NCI-H748 treated with DMSO at 0.1 percent for 48 hours (cell line): ENCODE results near the gene PTPN20.
"Not testable (repeated sequence)": the region's sequence is repeated elsewhere in the genome, so short reads cannot be mapped to it uniquely, and the experiment has no call there.

Source experiments
- DNase-seq: peaks from one replicate; lab custom pipeline; 2025; lab: John Stamatoyannopoulos, UW

Gene PTPN20

DNA sequence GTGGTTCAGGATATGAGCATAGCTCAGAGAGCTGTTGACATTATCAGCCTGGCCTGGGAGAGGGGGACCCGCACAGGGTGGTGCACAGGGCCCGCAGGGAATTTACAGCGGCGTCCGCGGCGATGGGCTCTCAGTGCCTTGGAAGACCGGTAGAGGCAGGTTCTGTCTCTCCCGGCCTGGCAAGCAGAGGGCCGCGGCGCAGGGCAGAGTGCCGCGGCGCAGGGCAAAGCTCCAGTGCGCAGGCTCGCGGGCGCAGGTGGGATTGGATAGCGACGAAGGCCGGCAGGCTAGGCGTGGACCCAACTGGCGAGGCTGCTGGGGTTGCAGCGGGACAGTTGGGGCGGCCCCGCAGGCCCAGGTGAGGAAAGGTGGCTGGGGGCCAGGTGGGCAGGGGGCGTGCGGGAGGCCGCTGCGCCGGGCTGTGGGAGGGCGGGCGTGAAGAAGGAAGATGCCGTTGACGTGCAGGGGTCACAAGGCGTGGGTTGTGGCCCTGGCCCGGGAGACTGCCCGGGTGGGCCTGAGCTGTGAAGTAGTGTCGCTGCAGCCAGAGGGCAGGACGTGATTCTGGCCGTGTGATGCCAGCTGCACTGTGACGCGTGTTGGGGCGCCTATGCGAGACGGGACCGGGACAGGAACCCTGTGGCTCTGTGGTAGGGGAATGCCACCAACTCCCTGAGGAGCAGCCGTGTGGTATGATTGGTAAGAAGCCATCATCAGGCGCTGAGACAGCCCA, at the start of gene PTPN20:
TSS of gene PTPN20 (plus strand) at position 285 of the 733 bp plus-strand sequence. CDS start 21,072 bp downstream, outside the sequence.
- DNase-seq, result not testable (repeated sequence)

- DNase-seq, result not testable (repeated sequence)
Measured at GRCh38 chr10:46869716-46870115, 41.5 kb upstream of the PTPN20 start.

- DNase-seq, result not testable (repeated sequence)
Measured at GRCh38 chr10:46871583-46871982, 39.6 kb upstream of the PTPN20 start.

- DNase-seq, result not testable (repeated sequence)
Measured at GRCh38 chr10:46875304-46875703, 35.9 kb upstream of the PTPN20 start.

DNA sequence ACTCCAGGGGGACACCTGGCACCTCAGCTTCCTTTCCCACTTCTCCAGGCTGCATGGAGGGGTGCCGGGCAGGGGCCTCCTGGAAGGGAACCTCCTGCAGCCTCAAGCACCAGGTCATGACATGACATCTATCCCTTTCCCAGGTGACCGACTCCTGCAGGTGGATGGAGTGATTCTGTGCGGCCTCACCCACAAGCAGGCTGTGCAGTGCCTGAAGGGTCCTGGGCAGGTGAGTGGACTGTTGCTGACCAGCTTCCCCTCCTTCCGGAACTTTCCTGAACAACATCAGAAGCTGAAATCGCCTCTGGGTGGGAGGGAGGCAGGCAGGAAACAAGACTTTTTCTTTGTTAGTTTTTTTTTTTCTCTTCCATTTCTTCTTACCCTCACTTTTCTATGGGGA, 34.5 kb upstream of the PTPN20 start:
- not testable (repeated sequence) for DNase-seq

DNA sequence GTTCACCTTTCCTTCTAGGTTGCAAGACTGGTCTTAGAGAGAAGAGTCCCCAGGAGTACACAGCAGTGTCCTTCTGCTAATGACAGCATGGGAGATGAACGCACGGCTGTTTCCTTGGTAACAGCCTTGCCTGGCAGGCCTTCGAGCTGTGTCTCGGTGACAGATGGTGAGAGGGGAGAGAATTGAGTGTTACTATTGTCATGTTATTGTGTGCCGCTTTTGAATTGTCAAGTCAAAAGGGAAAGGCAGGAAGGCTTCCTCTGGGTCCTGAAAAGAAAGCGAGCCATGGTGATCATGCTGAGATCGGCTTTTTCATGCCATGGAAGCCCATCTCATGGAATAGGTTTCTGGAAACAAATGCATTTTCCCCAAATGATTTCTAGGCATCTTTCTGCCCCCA, 32.5 kb upstream of the PTPN20 start:
- DNase-seq, result peak; percentile 21

DNA sequence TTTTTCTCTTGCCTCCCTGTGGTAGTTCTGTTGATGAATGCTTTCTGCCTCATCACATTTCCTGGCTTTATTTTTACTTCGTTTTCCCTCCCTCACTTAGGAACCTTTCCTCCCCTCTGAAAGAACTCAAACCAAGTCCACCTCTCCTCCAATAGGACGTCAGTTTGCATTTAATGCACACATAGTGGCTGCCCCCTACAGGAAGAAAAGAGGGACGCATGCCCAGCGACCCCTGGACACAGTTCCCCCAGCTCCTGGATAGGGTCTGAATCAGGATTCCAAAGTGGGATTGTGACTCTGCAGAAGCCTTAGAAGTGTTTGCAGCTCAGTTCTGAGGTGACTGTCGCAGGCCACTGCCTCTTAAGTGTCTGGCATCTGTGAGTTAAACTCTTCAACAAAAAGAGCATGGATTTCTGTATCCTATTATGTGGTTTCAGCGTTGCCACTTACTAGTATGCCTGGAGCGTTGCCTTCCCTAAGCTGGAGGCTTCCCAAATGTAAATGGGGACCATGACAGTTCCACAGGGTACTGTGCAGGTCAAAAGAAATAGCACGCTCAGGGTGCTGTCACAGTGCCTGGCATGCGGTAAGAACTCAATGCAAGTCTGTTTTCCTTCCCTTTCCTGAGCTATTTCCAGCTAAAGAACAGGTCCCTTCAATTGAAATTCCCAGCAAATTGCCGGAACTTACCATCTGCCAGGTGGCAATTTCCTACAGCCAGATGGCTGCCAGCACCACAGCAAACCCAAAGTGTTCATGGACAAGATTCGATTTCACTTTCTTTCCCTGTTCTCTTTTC, 20.2 kb upstream of the PTPN20 start:
- not testable (repeated sequence) for DNase-seq

DNA sequence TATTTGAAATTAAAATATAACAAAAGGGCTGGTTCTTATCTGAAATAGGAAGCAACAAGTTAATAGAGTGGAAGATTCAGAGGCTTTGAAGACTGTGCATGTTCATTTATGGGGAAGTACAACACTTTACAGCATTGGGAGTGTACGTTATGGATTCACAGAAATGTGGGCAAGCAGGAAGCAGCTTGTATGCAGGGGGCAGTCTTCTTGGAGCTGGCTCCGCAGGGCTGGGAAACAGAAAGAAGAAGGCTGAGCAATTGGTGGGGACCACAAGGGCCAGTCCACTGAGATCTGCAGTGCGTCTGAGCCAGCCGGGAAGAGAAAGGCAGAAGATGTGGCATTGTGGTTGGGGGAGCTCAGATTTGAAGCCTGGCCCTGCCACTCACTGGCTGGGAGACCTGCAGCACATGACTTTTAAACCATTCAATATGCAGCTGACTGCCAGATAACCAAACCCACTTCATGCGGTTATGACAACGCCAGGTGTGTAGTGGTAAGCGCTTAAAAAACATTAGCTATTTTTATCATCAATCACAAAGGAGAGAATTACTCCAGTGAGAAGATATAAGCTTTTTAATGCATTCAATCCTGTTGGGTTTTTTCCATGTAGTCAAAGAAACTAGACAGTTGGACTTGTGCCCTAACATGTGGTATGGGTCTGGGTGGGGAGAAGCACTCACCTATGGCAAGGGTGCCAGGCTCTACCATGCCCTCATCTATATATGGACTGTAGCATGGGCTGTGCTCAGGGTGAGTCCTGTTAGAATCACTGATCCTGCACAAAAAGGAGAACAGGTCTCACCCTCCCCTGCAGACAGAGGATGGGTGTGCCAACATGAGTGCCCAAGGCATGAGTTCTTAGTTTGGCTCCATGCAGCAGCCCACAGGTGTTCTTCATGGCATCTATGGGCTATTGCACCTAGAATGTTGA, 14.2 kb upstream of the PTPN20 start:
- DNase-seq, result not testable (repeated sequence)

- not testable (repeated sequence) for DNase-seq
Measured at GRCh38 chr10:46901247-46901646, 10.0 kb upstream of the PTPN20 start.

GRCh38 chr10:46903874-46904273, 7.4 kb upstream of the PTPN20 start:
- DNase-seq, result not testable (repeated sequence)

DNA sequence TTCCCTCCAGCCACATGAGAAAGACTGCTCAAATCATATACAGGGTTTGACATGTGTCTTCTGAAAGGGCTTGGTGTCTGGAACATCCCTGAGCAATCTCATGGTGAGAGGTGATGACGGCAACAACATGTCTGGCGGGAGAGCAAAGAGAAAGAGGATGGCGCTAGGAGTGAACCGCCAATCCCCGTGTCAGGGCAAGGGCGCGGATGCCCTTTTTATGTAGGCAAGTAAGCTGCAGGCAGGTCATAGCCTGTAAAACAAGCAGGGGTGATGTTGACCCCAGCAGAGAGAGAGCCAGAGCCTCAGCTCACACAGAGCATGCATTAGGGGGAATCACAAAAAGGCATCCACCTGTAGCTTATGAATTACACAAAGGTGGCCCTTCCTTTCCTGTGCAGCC, 4.9 kb upstream of the PTPN20 start:
- not testable (repeated sequence) for DNase-seq

DNA sequence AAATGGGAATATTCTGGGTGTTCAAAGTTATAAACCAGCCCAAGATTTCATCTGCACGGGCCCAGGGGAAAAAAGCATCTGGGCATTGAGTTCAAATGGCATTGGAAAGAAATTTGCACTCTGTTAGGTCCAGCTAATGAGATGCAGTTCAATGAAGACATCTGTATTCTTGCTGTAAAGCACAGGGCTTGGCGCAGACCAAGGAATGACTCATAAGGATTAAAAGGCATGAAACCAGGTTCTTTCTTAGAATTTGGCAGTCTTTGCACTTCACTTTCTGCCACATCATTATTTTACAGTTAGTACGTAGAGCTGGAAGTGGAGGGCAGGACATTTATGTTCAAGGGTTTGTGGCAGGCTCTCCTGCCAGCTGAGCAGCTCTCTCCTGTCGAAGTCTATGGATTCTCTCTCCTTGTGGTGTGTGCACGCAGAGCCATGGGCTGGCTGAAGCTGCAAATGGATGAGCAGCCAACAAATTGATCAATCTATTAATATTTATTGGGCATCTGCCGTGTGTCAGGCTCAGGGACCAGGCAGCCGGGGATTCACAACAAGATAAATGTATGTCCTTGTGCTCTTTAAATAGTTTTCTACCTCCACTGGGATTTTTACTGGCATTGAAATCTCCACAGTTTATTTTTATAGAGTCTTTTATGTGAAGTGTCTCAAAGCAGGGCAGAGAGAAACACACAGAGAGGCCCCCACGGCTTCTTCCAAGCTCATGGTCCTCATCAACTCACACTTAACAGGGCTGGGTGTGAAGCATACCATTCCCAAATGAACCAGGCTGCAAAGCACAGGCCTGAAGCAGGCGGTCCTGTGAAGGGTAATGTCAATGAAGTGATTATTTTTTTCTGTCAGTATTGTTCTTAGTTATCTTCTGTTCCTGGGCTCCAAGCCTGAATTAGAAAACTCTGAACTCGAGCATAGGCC, 3.8 kb upstream of the PTPN20 start:
- not testable (repeated sequence) for DNase-seq

DNA sequence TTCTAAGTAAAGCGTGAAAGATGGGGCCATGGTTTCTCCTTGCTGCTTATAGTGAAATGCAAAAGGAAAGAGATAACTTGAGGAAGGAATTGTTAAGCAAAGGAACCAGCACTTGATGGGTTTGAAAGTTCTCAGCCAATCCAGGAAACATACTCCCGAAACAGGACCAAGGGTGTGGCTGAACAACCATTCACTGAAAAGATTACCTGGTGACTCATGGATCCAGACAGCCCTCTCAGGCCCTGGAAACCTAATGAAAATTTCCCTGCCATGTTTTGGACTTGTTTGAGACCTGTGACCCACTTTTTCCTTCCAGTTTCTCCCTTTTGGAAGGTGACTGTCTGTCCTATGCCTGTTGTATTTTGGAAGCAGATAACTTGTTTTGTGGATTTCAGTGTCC, 11.3 kb downstream of the PTPN20 start:
- DNase-seq, result not testable (repeated sequence)

- not testable (repeated sequence) for DNase-seq
Measured at GRCh38 chr10:46925156-46925555, 13.9 kb downstream of the PTPN20 start.

- not testable (repeated sequence) for DNase-seq
Measured at GRCh38 chr10:46925853-46926252, 14.6 kb downstream of the PTPN20 start.

- not testable (repeated sequence) for DNase-seq
Measured at GRCh38 chr10:46928810-46929209, 17.6 kb downstream of the PTPN20 start.

DNA sequence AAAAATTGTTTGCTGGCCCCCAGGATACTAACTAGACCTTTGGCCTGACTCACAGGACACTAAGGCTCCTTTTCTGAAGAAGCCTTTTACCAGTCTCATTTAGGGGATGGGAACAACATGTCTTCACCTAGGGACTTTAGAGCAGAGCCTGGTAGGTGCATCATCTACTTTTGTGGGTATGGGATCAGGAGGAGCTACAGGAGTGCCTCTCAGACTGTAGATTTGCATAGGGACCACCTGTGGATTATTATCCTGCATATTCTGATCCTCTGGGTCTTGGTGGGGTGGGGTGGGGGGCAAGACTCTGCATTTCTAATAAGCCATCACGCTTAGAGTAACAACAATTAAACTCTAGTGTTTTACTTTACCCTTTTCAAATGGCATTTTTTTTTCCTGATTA, 21.2 kb downstream of the PTPN20 start:
- DNase-seq, result not testable (repeated sequence)

DNA sequence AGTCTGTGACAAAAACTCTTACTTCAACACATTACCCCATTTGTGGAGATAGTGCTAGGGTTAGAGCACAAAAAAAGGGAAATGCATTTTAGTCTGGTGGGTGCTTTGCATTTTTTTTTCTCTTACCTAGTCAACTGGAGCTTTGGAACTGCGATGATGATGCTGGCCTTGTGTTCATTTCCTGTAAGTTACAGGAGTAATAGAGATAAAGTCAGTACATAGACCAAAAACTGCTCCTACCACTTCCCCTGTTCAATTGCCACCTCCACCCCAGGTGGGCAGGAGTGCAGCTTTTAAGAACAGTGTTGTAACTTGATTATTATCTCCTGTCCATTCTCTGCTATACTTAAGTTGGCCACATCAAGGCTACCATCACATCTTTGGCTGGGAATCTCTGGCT, 29.9 kb downstream of the PTPN20 start:
- not testable (repeated sequence) for DNase-seq

DNA sequence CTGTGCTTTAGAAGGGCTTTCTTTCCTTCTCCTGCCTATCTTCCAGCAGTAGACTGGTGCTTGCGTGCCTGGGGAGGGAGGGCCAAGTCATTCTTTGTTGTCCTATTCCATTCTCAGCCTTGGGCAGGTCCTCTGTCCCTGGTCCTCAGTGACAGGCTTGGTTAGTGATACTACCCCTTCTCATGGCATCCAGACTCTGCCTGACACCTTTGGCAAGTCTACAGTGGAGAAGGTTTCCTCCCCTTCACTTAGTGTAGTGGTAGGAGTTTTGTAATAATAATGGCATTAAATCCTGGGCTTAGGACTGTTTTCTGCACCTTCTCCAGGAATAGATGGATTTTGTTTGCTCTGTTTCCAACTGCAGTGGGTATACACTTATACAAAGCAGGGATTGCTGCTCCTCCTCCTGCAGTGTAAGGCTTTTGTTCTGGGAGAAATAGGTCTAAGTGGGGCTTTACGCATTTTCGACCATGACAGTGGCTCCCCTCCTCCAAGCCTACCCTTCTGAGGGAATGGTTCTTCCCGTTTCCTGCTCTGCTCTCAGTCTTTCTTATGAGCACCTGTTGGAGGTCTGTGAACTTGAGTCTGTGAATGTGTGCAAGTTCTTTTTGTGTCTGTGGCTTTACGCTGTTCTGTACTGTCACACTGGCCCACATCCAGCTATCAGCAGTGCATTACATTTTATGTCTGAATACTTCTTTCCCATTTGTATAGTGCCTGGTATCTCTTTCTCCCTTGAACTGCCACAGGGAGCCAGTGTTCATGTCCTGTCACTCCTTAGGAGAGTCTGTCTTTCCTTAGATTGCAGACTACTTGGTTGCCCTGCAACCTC, 37.7 kb downstream of the PTPN20 start:
- not testable (repeated sequence) for DNase-seq

- not testable (repeated sequence) for DNase-seq
Measured at GRCh38 chr10:46952540-46952939, 41.3 kb downstream of the PTPN20 start.
